Smooth muscle cell (in vitro differentiated cells): ENCODE data around the gene IL27RA. TPM values are rescaled to one million over a fixed set of nuclear protein-coding genes. Genes with fewer than 3 reads are reported as not detected.

ENCODE experiments used
- DNase-seq: peaks from one replicate; lab custom pipeline; 2025; ENCODE audit not compliant: unreplicated experiment; lab: John Stamatoyannopoulos, UW
- H2AFZ ChIP-seq: fragments of 200-600 bp; sonication (generic); 2 replicates; pipeline ENCODE4 v1.6.0; 2016; ENCODE audit warnings: antibody characterized with exemption, low read depth, mild to moderate bottlenecking
- H3F3A ChIP-seq: fragments of 200-600 bp; sonication (generic); 2 replicates; pipeline ENCODE4 v1.6.0; 2017; ENCODE audit warnings: antibody characterized with exemption, low read depth
- H3K27ac ChIP-seq: fragments of 200-600 bp; sonication (generic); 2 replicates; pipeline ENCODE4 v1.5.1; 2016; ENCODE audit warnings: low read depth, mild to moderate bottlenecking
- H3K27me3 ChIP-seq: fragments of 200-600 bp; sonication (generic); 2 replicates; pipeline ENCODE4 v1.6.1; 2016; ENCODE audit warnings: low read depth, mild to moderate bottlenecking
- H3K36me3 ChIP-seq: fragments of 200-600 bp; sonication (generic); 2 replicates; pipeline ENCODE4 v1.5.1; 2016; ENCODE audit warnings: low read depth
- H3K4me1 ChIP-seq: fragments of 200-600 bp; sonication (generic); 2 replicates; pipeline ENCODE4 v1.5.1; 2016; ENCODE audit warnings: low read depth
- H3K4me2 ChIP-seq: fragments of 200-600 bp; sonication (generic); 2 replicates; pipeline ENCODE4 v1.6.0; 2016; ENCODE audit warnings: mild to moderate bottlenecking
- H3K4me3 ChIP-seq: fragments of 200-600 bp; sonication (generic); 2 replicates; pipeline ENCODE4 v1.5.1; 2016; ENCODE audit warnings: mild to moderate bottlenecking
- H3K79me2 ChIP-seq: fragments of 200-600 bp; sonication (generic); 2 replicates; pipeline ENCODE4 v1.6.0; 2016; ENCODE audit warnings: low read depth, mild to moderate bottlenecking
- H3K9ac ChIP-seq: fragments of 200-600 bp; sonication (generic); 2 replicates; pipeline ENCODE4 v1.6.0; 2016; ENCODE audit warnings: low read depth
- H3K9me3 ChIP-seq: fragments of 200-600 bp; sonication (generic); replicated peaks from 2 replicates; pipeline ENCODE4 v1.5.1; 2016; ENCODE audit warnings: low read depth
- H4K20me1 ChIP-seq: fragments of 200-600 bp; sonication (generic); 2 replicates; pipeline ENCODE4 v1.6.0; 2016; ENCODE audit warnings: low read depth
- WGBS: methylation state at CpG from one replicate; pipeline ENCODE4 v1.1.7; 2016; ENCODE audit warnings: low lambda C conversion rate; 5-methylcytosine and 5-hydroxymethylcytosine counted together
- polyA plus RNA-seq: library from polyadenylated mRNA; unstranded; fragments of >200 nt; fragmentation: Nextera tagmentation; extraction: Ambion mirVana; gene quantifications from 2 replicates; pipeline ENCODE4 v1.2.1, GENCODE V29; 2016
- total RNA-seq: library from RNA; depleted of rRNA; stranded (reverse); fragments of >200 nt; gene quantifications from 2 replicates; pipeline ENCODE4 v1.2.3, GENCODE V29; 2014
- TF ChIP-seq, protein P1 (sequence below): fragments of 200-600 bp; sonication (generic); IDR thresholded peaks from 2 replicates; pipeline ENCODE4 v1.5.1; 2017; ENCODE audit warnings: borderline replicate concordance, mild to moderate bottlenecking, antibody characterized with exemption; ENCODE audit not compliant: insufficient read depth, poor library complexity, severe bottlenecking

Gene IL27RA
- total and polyA plus RNA-seq, 2 experiments from 2014 or later = 3.1 to 3.8 TPM

- H3K9me3 ChIP-seq = no peaks in the 10 kb centered on the region
- no peak overlapping the region for H2AFZ ChIP-seq
- H3K79me2 ChIP-seq = peaks cover 12% of the 10 kb centered on the region
- H3F3A ChIP-seq = no peaks in the 10 kb centered on the region
- H3K36me3 ChIP-seq = no peaks in the 10 kb centered on the region
- H3K4me3 ChIP-seq = no peak overlapping the region
- H4K20me1 ChIP-seq = no peaks in the 10 kb centered on the region
- H3K4me2 ChIP-seq = no peak overlapping the region
- TF ChIP-seq, protein P1, sequence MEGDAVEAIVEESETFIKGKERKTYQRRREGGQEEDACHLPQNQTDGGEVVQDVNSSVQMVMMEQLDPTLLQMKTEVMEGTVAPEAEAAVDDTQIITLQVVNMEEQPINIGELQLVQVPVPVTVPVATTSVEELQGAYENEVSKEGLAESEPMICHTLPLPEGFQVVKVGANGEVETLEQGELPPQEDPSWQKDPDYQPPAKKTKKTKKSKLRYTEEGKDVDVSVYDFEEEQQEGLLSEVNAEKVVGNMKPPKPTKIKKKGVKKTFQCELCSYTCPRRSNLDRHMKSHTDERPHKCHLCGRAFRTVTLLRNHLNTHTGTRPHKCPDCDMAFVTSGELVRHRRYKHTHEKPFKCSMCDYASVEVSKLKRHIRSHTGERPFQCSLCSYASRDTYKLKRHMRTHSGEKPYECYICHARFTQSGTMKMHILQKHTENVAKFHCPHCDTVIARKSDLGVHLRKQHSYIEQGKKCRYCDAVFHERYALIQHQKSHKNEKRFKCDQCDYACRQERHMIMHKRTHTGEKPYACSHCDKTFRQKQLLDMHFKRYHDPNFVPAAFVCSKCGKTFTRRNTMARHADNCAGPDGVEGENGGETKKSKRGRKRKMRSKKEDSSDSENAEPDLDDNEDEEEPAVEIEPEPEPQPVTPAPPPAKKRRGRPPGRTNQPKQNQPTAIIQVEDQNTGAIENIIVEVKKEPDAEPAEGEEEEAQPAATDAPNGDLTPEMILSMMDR = no peak
- 87% methylated on average over 2 of the region's 2 CpGs for WGBS
- H3K9ac ChIP-seq = no peak overlapping the region
- H3K4me1 ChIP-seq = peaks cover 5% of the 10 kb centered on the region
- DNase-seq = no peak
- H3K27me3 ChIP-seq = no peaks in the 10 kb centered on the region
- no peak overlapping the region for H3K27ac ChIP-seq
Observed at GRCh38 chr19:14078411-14078810, 46.8 kb downstream of the IL27RA start.

- no peaks in the 10 kb centered on the region for H3K27me3 ChIP-seq
- H2AFZ ChIP-seq = peak overlapping the region; percentile 90
- peak overlapping the region; percentile 72 for H3K9ac ChIP-seq
- H3K4me2 ChIP-seq = peak overlapping the region; percentile 91
- H3K79me2 ChIP-seq = peaks cover 7% of the 10 kb centered on the region
- TF ChIP-seq, protein P1 = no peak
- DNase-seq = peak; percentile 91
- no peaks in the 10 kb centered on the region for H3F3A ChIP-seq
- peak overlapping the region; percentile 80 for H3K4me3 ChIP-seq
- H4K20me1 ChIP-seq = no peaks in the 10 kb centered on the region
- H3K9me3 ChIP-seq = no peaks in the 10 kb centered on the region
- peak overlapping the region; percentile 71 for H3K27ac ChIP-seq
- 2% methylated on average over 49 of the region's 50 CpGs for WGBS
- H3K36me3 ChIP-seq = no peaks in the 10 kb centered on the region
- no peaks in the 10 kb centered on the region for H3K4me1 ChIP-seq
Observed at GRCh38 chr19:14080887-14081796, 49.6 kb downstream of the IL27RA start.

DNA sequence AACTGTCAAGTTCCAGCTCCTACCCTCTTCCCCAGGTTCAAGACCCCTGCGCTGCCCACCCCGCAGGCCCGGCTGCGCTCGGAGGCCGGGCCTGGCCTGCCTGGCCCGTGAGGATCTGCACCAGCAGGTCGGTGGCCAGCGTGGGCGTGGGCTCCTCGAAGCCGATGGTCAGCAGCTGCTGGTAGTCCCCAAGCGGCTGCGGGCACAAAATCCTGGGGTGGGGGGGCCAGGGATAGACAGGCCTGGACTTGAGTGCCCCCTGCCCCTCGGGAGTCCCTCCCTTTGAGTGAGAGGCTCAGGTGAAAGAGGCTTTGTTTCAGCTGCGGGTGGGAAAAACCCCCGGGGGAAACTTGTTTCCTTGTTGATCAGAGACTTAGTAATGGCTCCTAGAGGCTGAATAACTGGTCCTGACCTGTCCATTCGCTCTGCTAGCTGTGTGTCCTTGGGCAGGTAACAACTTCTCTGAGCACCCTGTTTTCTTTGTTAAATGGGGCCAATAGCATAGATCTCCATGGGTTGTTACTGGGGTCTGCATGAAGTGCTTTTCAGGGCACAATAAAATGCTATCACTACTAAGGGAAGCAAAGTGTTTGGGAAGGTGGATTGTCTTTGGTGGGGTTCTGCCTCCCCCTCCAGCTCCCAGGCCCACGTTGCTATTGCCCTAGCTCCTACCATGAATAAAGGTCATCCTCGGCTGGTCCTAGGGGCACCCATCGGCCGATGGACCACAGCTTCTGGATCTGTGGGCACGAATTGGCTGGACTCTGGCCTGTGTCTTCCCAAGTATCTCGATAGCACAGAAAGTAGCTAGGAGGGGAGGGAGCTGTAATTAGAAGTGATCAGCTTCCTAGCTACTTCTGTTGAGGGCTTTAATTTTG, 50.5 kb downstream of the IL27RA start:
- Histone ChIP-seq H2AFZ (peak overlapping the region; percentile 78), H3K4me3 (peak overlapping the region; percentile 80), H3K27ac (peak overlapping the region; percentile 71), H3K9me3 (no peaks in the 10 kb centered on the region), H4K20me1 (no peaks in the 10 kb centered on the region), H3K27me3 (no peaks in the 10 kb centered on the region), H3K9ac (peak overlapping the region; percentile 52), H3K4me1 (no peaks in the 10 kb centered on the region), H3K36me3 (no peaks in the 10 kb centered on the region), H3F3A (no peaks in the 10 kb centered on the region), H3K4me2 (peak overlapping the region; percentile 91), H3K79me2 (peaks cover 5% of the 10 kb centered on the region)
- DNase-seq = no peak
- WGBS = 34% methylated on average over 23 of the region's 24 CpGs
- TF ChIP-seq, protein P1 = no peak
